NCI-H2081 treated with DMSO at 0.1 percent for 48 hours (cell line): ENCODE data around the gene DPY19L3.
"Not testable (repeated sequence)": the region's sequence is repeated elsewhere in the genome, so short reads cannot be mapped to it uniquely, and the experiment has no call there.

Experiments used
- DNase-seq: peaks from one replicate; lab custom pipeline; 2025; lab: John Stamatoyannopoulos, UW

The DPY19L3 gene

GRCh38 chr19:32442650-32443049, 37.1 kb downstream of the DPY19L3 start:
- DNase-seq: no peak

GRCh38 chr19:32447534-32447933, 42.0 kb downstream of the DPY19L3 start:
- not testable (repeated sequence) for DNase-seq

- no peak for DNase-seq
Observed at GRCh38 chr19:32448026-32448425, 42.5 kb downstream of the DPY19L3 start.

GRCh38 chr19:32450217-32450616, 44.6 kb downstream of the DPY19L3 start:
- DNase-seq: no peak

GRCh38 chr19:32453736-32454135, 48.2 kb downstream of the DPY19L3 start:
- no peak for DNase-seq

- no peak for DNase-seq
Observed at GRCh38 chr19:32456406-32456805, 50.8 kb downstream of the DPY19L3 start.

- DNase-seq: no peak
Observed at GRCh38 chr19:32457571-32458158, 52.1 kb downstream of the DPY19L3 start.

- DNase-seq: no peak
Observed at GRCh38 chr19:32458500-32459123, 53.0 kb downstream of the DPY19L3 start.

- no peak for DNase-seq
Observed at GRCh38 chr19:32459204-32459865, 53.8 kb downstream of the DPY19L3 start.

GRCh38 chr19:32460476-32460875, 54.9 kb downstream of the DPY19L3 start:
- DNase-seq: no peak

- DNase-seq: no peak
Observed at GRCh38 chr19:32464279-32464678, 58.7 kb downstream of the DPY19L3 start.

GRCh38 chr19:32465176-32465575, 59.6 kb downstream of the DPY19L3 start:
- no peak for DNase-seq

- no peak for DNase-seq
Observed at GRCh38 chr19:32469795-32470194, 64.2 kb downstream of the DPY19L3 start.

GRCh38 chr19:32471095-32471494, 65.5 kb downstream of the DPY19L3 start:
- no peak for DNase-seq

- no peak for DNase-seq
Observed at GRCh38 chr19:32471811-32472210, 66.2 kb downstream of the DPY19L3 start.

GRCh38 chr19:32475141-32476031, 69.8 kb downstream of the DPY19L3 start:
- no peak for DNase-seq

- no peak for DNase-seq
Observed at GRCh38 chr19:32476032-32476350, 70.4 kb downstream of the DPY19L3 start.

- DNase-seq: no peak
Observed at GRCh38 chr19:32480321-32480720, 74.8 kb downstream of the DPY19L3 start.

GRCh38 chr19:32483574-32483973, 78.0 kb downstream of the DPY19L3 start:
- no peak for DNase-seq

GRCh38 chr19:32489971-32490370, 84.4 kb downstream of the DPY19L3 start:
- no peak for DNase-seq

- no peak for DNase-seq
Observed at GRCh38 chr19:32497391-32497790, 91.8 kb downstream of the DPY19L3 start.

- no peak for DNase-seq
Observed at GRCh38 chr19:32498648-32499200, 93.2 kb downstream of the DPY19L3 start.
